ENCODE measurements around the gene LRRC37B.
"Not testable (repeated sequence)": the region's sequence is repeated elsewhere in the genome, so short reads cannot be mapped to it uniquely, and the experiment has no call there.

GRCh38 chr17:32073131-32073530 lies 65.9 kb downstream of the LRRC37B start:
- TF ChIP-seq ZNF616 (CRISPR knock-in tag; IDR thresholded peaks at IDR 0.05; ENCODE audit: low read depth); BCLAF1 (IDR thresholded peaks at IDR 0.05); TAF1 (CRISPR knock-in tag; IDR thresholded peaks at IDR 0.05); NFKB2 (CRISPR knock-in tag; IDR thresholded peaks at IDR 0.05; ENCODE audit: borderline replicate concordance): not testable (repeated sequence)

Measured in HepG2 (cell line).